Measurements from ENCODE around the gene AQR. TPM values are rescaled to one million over a fixed set of nuclear protein-coding genes. Genes with fewer than 3 reads are reported as not detected.

The AQR gene
- total and polyA plus RNA-seq, 2 of the 8 experiments (the other 6 are each of a cell fraction or from before 2014, with no cell fraction given), result 34.5 to 57.6 TPM

GRCh38 chr15:34804776-34805175 is 164.8 kb downstream of the AQR start:
- Histone ChIP-seq H3K9me3 (ENCODE audit: insufficient read depth in 2 of 2, low read depth in 1 of 2, low read length in 1 of 2) (no peaks in the 10 kb centered on the region), H3K27me3 (replicated peaks in 1 of 4; ENCODE audit: control insufficient read depth in 3 of 4, extremely low read depth in 1 of 4, insufficient read depth in 3 of 4, low read length in 3 of 4) (no peaks in the 10 kb centered on the region), H4K8ac (ENCODE audit: extremely low read depth, insufficient read depth, low read length) (no peak overlapping the region), H2BK20ac (ENCODE audit: low read length) (no peak overlapping the region), H3K23ac (ENCODE audit: insufficient read length) (no peak overlapping the region), H3K4me3 (ENCODE audit: extremely low read depth in 1 of 4, insufficient read depth in 2 of 4, low read depth in 3 of 4, low read length in 4 of 4) (no peak overlapping the region), H4K91ac (replicated peaks; ENCODE audit: insufficient read length, low read length) (no peak overlapping the region), H2AK5ac (ENCODE audit: low read depth, low read length) (no peak overlapping the region), H2BK5ac (ENCODE audit: low read depth, low read length) (no peak overlapping the region), H2BK120ac (replicated peaks; ENCODE audit: low read depth, low read length) (no peak overlapping the region), H3K4me2 (ENCODE audit: insufficient read depth in 1 of 2, low read depth in 2 of 2, low read length in 2 of 2) (no peak overlapping the region), H3K56ac (replicated peaks; ENCODE audit: insufficient read length, low read depth, low read length) (no peak overlapping the region), H4K20me1 (replicated peaks in 1 of 2; ENCODE audit: control insufficient read depth in 1 of 2, insufficient read depth in 2 of 2, low read length in 2 of 2) (no peaks in the 10 kb centered on the region), H3K27ac (ENCODE audit: low read depth, low read length) (no peak overlapping the region), H3K4me1 (replicated peaks in 1 of 4; ENCODE audit: control insufficient read depth in 3 of 4, insufficient read depth in 4 of 4, low read length in 3 of 4) (peaks cover 0 to under 1% (median 0%) of the 10 kb centered on the region in 4 experiments; a peak in 1 of 7 replicates), H3K18ac (ENCODE audit: extremely low read depth, low read length) (no peak overlapping the region), H2AFZ (ENCODE audit: low read length) (no peak overlapping the region), H3K14ac (ENCODE audit: insufficient read length) (no peak overlapping the region), H3K36me3 (ENCODE audit: control insufficient read depth in 2 of 4, insufficient read depth in 4 of 4, low read length in 3 of 4) (no peaks in the 10 kb centered on the region), H4K5ac (ENCODE audit: insufficient read length, low read depth, low read length) (no peak overlapping the region), H2BK15ac (ENCODE audit: low read length) (no peak overlapping the region), H2BK12ac (ENCODE audit: low read depth, low read length) (no peak overlapping the region), H3K4ac (replicated peaks; ENCODE audit: insufficient read length, low read depth, low read length) (no peak overlapping the region), H3K9ac (replicated peaks in 1 of 4; ENCODE audit: extremely low read depth in 1 of 4, low read depth in 3 of 4, low read length in 3 of 4) (no peak overlapping the region), H3K79me2 (ENCODE audit: control insufficient read depth in 1 of 2, insufficient read depth in 2 of 2, low read length in 2 of 2) (no peaks in the 10 kb centered on the region), H3K23me2 (ENCODE audit: low read depth, low read length) (no peaks in the 10 kb centered on the region), H3K79me1 (ENCODE audit: low read depth, low read length) (no peaks in the 10 kb centered on the region)
- POLR2A ChIA-PET (ENCODE audit: partially characterized antibody), result interaction anchor here (1.3 kb wide), 1 partner anchor 9 kb away, joined by 3 read pairs; no protein-coding TSS in a partner anchor
- DNase-seq (ENCODE audit: low read depth in 1 of 2, low spot score in 2 of 2) (no peak), FAIRE-seq (no peak)
- CTCF ChIA-PET (ENCODE audit: partially characterized antibody), result interaction anchor here (1.3 kb wide), 1 partner anchor 96 kb away, joined by 4 read pairs; no protein-coding TSS in a partner anchor
- WGBS, 2 experiments (ENCODE audit: extremely low coverage in 1 of 2, insufficient coverage in 1 of 2, insufficient read length in 1 of 2, insufficient replicate concordance in 2 of 2, low coverage in 1 of 2, low lambda C conversion rate in 2 of 2, missing lambda C conversion rate in 1 of 2), result 85% methylated on average over 3 of the region's 3 CpGs; no CpG with 5 or more reads in 1 of the 2 experiments
- TF ChIP-seq CHD2 (IDR thresholded peaks at IDR 0.05; ENCODE audit: low read length) (no peak), GTF2F1 (IDR thresholded peaks at IDR 0.05; ENCODE audit: borderline replicate concordance, low read depth, low read length) (no peak), KDM5A (IDR thresholded peaks at IDR 0.05; ENCODE audit: low read length) (no peak), MAX (IDR thresholded peaks at IDR 0.05) (no peak), SUZ12 (IDR thresholded peaks at IDR 0.05; ENCODE audit: low read length) (no peak), RBBP5 (IDR thresholded peaks at IDR 0.05; ENCODE audit: borderline replicate concordance, low read depth, low read length) (no peak), NRF1 (IDR thresholded peaks at IDR 0.05; ENCODE audit: low read depth, low read length) (no peak), RFX5 (IDR thresholded peaks at IDR 0.05; ENCODE audit: borderline replicate concordance, low read depth, low read length) (no peak), CHD1 (IDR thresholded peaks at IDR 0.05; ENCODE audit: low read depth, low read length) (no peak), ZNF274 (IDR thresholded peaks at IDR 0.05; ENCODE audit: borderline replicate concordance, extremely low read depth, low read length) (no peak), HDAC6 (IDR thresholded peaks at IDR 0.05; ENCODE audit: low read depth, low read length) (no peak), TAF1 (IDR thresholded peaks at IDR 0.05; ENCODE audit: low read depth, low read length) (no peak), EGR1 (IDR thresholded peaks at IDR 0.05; ENCODE audit: borderline replicate concordance, low read depth, low read length) (no peak), JUND (IDR thresholded peaks at IDR 0.05; ENCODE audit: low read length) (no peak), TAF7 (optimal IDR thresholded peaks at IDR 0.05; ENCODE audit: borderline replicate concordance, low read depth, low read length) (no peak), CBX5 (IDR thresholded peaks at IDR 0.05; ENCODE audit: low read depth, low read length) (no peak)
